Ascending aorta (tissue), 2 donors: ENCODE data around the gene CD99L2. TPM values are rescaled to one million over a fixed set of nuclear protein-coding genes. Genes with fewer than 3 reads are reported as not detected.

ENCODE experiments used
- DNase-seq, 2 donors: peaks; one replicate each; pipeline ENCODE4 v3.0.0-alpha.2; 2019; ENCODE audit warnings: low spot score in 2 of 2
- H3K27ac ChIP-seq, 2 donors: fragments of 200-600 bp; sonication (generic); one replicate each; pipeline ENCODE4 v1.5.1; 2016 to 2017; ENCODE audit warnings: mild to moderate bottlenecking in 1 of 2
- H3K27me3 ChIP-seq: fragments of 200-600 bp; sonication (generic); one replicate; pipeline ENCODE4 v1.5.1; 2017
- H3K36me3 ChIP-seq, 2 donors: fragments of 200-600 bp; sonication (generic); one replicate each; pipeline ENCODE4 v1.5.1; 2016
- H3K4me1 ChIP-seq, 2 donors: fragments of 200-600 bp; sonication (generic); one replicate each; pipeline ENCODE4 v1.5.1; 2016 to 2017; ENCODE audit warnings: mild to moderate bottlenecking in 1 of 2
- H3K4me3 ChIP-seq, 2 donors: fragments of 200-600 bp; sonication (generic); one replicate each; pipeline ENCODE4 v1.5.1; 2016 to 2017; ENCODE audit warnings: mild to moderate bottlenecking in 1 of 2
- H3K9me3 ChIP-seq, 2 donors: fragments of 200-600 bp; sonication (generic); one replicate each; pipeline ENCODE4 v1.5.1; 2016
- intact Hi-C: fragments of 100-400 bp; cut with DNase I; formaldehyde crosslinking; loops from one replicate; pipeline ENCODE4 v1.15.1; 2023
- total RNA-seq: library from RNA; depleted of rRNA; stranded (reverse); fragments of >200 nt; gene quantifications from one replicate; pipeline ENCODE4 v1.1.0, GENCODE V29; 2016
- TF ChIP-seq, protein P1 (sequence below), 3 experiments: fragments of 200-600 bp in 2 of 3; fragments of 450-650 bp in 1 of 3; sonication (generic) in 2 of 3; IDR thresholded peaks; one replicate each; pipeline ENCODE4 v1.5.1; 2016 to 2019; ENCODE audit warnings: antibody characterized with exemption in 3 of 3, mild to moderate bottlenecking in 1 of 3, moderate library complexity in 1 of 3

Gene CD99L2
- total RNA-seq, 1 donor from 2014 or later: 83.4 TPM

DNA sequence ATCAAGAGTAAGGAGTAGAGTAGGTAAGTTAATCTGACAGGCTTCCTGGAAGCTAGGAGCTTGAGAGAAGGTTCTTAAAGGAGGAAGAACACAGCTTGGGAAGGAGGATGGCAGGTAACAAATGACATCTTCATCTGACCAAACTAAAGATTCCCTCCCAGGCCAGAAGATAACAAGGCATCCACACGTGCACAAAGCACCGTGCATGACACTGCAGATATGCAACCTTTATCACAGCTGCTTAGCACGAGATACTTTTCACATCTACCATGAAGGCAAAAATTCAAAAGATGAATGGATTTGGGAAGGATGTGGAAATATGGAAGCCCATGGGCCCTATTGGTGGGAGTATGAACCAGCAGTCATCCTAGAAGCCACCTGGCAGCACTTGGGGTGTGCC, 34.3 kb downstream of the CD99L2 start:
- no peak overlapping the region for H3K27ac ChIP-seq
- intact Hi-C loops: no loop called here
- H3K4me1 ChIP-seq: no peaks in the 10 kb centered on the region
- TF ChIP-seq, protein P1, sequence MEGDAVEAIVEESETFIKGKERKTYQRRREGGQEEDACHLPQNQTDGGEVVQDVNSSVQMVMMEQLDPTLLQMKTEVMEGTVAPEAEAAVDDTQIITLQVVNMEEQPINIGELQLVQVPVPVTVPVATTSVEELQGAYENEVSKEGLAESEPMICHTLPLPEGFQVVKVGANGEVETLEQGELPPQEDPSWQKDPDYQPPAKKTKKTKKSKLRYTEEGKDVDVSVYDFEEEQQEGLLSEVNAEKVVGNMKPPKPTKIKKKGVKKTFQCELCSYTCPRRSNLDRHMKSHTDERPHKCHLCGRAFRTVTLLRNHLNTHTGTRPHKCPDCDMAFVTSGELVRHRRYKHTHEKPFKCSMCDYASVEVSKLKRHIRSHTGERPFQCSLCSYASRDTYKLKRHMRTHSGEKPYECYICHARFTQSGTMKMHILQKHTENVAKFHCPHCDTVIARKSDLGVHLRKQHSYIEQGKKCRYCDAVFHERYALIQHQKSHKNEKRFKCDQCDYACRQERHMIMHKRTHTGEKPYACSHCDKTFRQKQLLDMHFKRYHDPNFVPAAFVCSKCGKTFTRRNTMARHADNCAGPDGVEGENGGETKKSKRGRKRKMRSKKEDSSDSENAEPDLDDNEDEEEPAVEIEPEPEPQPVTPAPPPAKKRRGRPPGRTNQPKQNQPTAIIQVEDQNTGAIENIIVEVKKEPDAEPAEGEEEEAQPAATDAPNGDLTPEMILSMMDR (IDR thresholded peaks at IDR 0.05): no peak
- no peak overlapping the region for H3K4me3 ChIP-seq
- H3K9me3 ChIP-seq: peaks cover 0 to 4% of the 10 kb centered on the region in 2 donors
- DNase-seq: no peak
- H3K36me3 ChIP-seq: no peaks in the 10 kb centered on the region
- no peaks in the 10 kb centered on the region for H3K27me3 ChIP-seq

DNA sequence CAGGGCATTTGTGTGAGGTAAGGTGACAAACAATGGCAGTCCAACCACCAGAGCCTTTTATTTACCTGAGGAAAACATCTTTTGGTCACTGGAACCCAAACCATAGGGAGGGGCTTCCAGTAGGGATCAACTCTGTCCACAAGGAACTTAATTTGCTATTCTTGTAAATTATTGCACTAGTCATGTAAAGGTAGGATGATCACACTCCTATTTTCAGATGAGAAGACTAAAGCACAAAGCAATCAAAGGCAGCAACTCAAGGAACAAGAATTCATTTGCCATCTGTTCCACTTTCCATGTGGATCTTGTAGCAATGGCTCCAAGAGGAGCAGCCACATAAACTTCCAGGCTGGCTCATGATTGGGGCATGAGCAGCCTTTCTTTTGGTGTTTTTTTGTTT, 35.3 kb downstream of the CD99L2 start:
- TF ChIP-seq, protein P1 (IDR thresholded peaks at IDR 0.05): no peak
- no peak for DNase-seq

DNA sequence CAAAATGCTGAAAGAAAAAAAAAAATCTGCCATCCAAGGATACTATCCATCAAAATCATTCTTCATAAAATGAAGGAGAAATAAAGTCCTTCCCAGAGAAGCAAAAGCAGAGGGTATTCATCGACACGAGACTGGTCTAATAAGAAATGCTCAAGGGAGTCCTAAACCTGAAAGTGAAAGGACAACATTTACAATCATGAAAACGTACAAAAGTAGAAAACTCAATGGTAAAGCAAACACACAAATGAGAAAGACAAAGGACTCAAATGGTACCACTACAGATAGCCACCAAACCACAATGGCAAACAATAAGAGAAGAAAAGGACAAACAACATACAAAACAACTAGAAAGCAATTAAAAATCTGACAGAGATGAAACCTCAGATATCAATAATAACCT, 41.0 kb downstream of the CD99L2 start:
- Histone ChIP-seq H3K4me1 (no peaks in the 10 kb centered on the region), H3K27ac (no peak overlapping the region), H3K27me3 (no peaks in the 10 kb centered on the region), H3K4me3 (no peak overlapping the region), H3K9me3 (peaks cover 0 to 12% of the 10 kb centered on the region in 2 donors), H3K36me3 (no peaks in the 10 kb centered on the region)
- intact Hi-C loops: no loop called here
- DNase-seq: no peak
- TF ChIP-seq, protein P1 (IDR thresholded peaks at IDR 0.05): no peak

More for the DNA sequence above, 35.3 kb downstream of the CD99L2 start:
- peaks cover 0 to 4% of the 10 kb centered on the region in 2 donors for H3K9me3 ChIP-seq
- no peaks in the 10 kb centered on the region for H3K36me3 ChIP-seq
- H3K4me1 ChIP-seq: no peaks in the 10 kb centered on the region
- H3K27me3 ChIP-seq: no peaks in the 10 kb centered on the region
- no peak overlapping the region for H3K27ac ChIP-seq
- intact Hi-C loops: no loop called here
- H3K4me3 ChIP-seq: no peak overlapping the region

DNA sequence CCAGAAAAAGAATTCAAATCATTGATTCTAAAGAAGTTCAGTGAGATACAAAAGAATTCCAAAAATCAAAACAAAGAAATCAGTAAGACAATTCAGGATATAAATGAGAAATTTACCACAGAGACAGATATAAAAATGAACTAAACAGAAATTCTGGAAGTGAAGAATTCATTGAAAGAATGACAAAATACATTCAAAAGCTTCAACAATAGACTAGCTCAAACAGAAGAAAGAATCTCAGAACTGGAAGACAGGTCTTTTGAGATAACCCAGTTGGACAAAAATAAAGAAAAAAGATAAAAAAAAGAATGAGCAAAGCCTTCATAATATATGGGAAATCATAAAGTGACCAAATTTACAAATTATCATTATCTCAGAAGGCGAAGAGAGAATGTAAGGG, 41.7 kb downstream of the CD99L2 start:
- intact Hi-C loops: no loop called here
- Histone ChIP-seq H3K4me3 (no peak overlapping the region), H3K4me1 (no peaks in the 10 kb centered on the region), H3K36me3 (no peaks in the 10 kb centered on the region), H3K27me3 (no peaks in the 10 kb centered on the region), H3K9me3 (peaks cover 0 to 12% of the 10 kb centered on the region in 2 donors), H3K27ac (no peak overlapping the region)
- TF ChIP-seq, protein P1 (IDR thresholded peaks at IDR 0.05): no peak
- no peak for DNase-seq

DNA sequence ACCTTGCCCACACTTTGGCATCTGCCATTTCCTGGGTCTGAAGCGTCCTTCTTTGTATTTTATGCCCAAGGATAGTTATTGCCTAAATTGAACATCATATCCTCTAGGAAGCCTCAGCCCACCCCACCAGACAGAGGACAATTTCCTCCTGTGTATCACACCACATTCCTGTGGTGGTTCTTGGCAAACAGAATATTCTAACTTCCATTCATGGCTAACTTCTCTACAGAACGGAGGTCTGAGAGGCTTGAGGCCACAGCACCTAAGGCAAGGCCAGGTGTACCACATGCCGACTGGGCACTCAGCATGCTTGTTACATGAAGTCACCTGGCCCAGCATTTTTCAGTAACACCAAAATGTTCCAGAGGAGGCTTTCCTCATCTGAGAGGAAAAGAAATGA, 42.4 kb downstream of the CD99L2 start:
- H3K4me1 ChIP-seq: no peaks in the 10 kb centered on the region
- peaks cover 0 to 12% of the 10 kb centered on the region in 2 donors for H3K9me3 ChIP-seq
- H3K36me3 ChIP-seq: no peaks in the 10 kb centered on the region
- H3K27ac ChIP-seq: no peak overlapping the region
- TF ChIP-seq, protein P1 (IDR thresholded peaks at IDR 0.05): no peak
- no peak overlapping the region for H3K4me3 ChIP-seq
- intact Hi-C loops: no loop called here
- no peak for DNase-seq
- no peaks in the 10 kb centered on the region for H3K27me3 ChIP-seq

DNA sequence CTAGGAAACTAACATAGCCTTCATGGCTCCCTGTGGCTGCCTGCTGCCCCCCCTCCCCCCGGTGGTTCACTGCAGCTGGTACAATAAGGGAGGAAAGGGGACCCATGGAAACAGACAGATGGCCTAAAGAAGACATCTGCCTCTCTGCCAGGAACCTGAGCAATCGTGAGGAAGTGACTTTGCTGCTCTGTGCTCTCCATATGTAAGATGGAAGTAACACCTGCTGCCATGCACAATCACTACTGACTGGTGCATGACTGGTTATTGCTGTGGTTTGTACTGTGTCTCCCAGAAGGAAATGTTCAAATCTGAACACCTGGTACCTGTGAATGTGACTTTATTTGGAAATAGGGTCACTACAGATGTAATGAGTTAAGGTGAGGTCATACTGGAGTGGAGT, 43.6 kb downstream of the CD99L2 start:
- intact Hi-C loops: no loop called here
- H3K4me3 ChIP-seq: no peak overlapping the region
- H3K27me3 ChIP-seq: no peaks in the 10 kb centered on the region

More for the DNA sequence above, 43.6 kb downstream of the CD99L2 start:
- no peak for DNase-seq
- no peaks in the 10 kb centered on the region for H3K4me1 ChIP-seq
- TF ChIP-seq, protein P1 (IDR thresholded peaks at IDR 0.05): no peak
- no peaks in the 10 kb centered on the region for H3K36me3 ChIP-seq
- H3K9me3 ChIP-seq: peaks cover 0 to 8% of the 10 kb centered on the region in 2 donors
- H3K27ac ChIP-seq: no peak overlapping the region
